HepG2 (cell line): ENCODE results near the gene ZFP28. TPM values are rescaled to one million over a fixed set of nuclear protein-coding genes. Genes with fewer than 3 reads are reported as not detected.

Source experiments
- IRF1 ChIP-seq: sonication (generic); formaldehyde crosslinking; IDR thresholded peaks from 2 replicates; pipeline ENCODE4 v1.4.0; 2020; ENCODE audit warnings: low read depth, mild to moderate bottlenecking, missing genetic modification reagents
- MAZ ChIP-seq, 2 experiments: sonication (generic) in 1 of 2; formaldehyde crosslinking in 1 of 2; IDR thresholded peaks; 2 replicates each; pipeline versions ENCODE4 v1.5.0 to v1.6.1; 2012 to 2020; ENCODE audit warnings: low read depth in 2 of 2, mild to moderate bottlenecking in 2 of 2, borderline replicate concordance in 1 of 2, improper control_type of control experiment in 1 of 2, low read length in 1 of 2, missing genetic modification reagents in 1 of 2, moderate library complexity in 1 of 2
- MEIS1 ChIP-seq: sonication (generic); formaldehyde crosslinking; IDR thresholded peaks from 2 replicates; pipeline ENCODE4 v1.9.0; 2021; ENCODE audit warnings: mild to moderate bottlenecking, missing genetic modification reagents, moderate library complexity, borderline replicate concordance
- ZKSCAN5 ChIP-seq: sonication (generic); formaldehyde crosslinking; IDR thresholded peaks from 2 replicates; pipeline ENCODE4 v1.5.1; 2020; ENCODE audit warnings: mild to moderate bottlenecking, missing genetic modification reagents
- ZNF276 ChIP-seq: sonication (generic); formaldehyde crosslinking; IDR thresholded peaks from 2 replicates; pipeline ENCODE4 v1.4.0; 2020; ENCODE audit warnings: mild to moderate bottlenecking, low read depth, missing genetic modification reagents
- ZNF33B ChIP-seq: sonication (generic); formaldehyde crosslinking; IDR thresholded peaks from 2 replicates; pipeline ENCODE4 v1.5.1; 2020; ENCODE audit warnings: mild to moderate bottlenecking, missing genetic modification reagents
- ZNF44 ChIP-seq: sonication (generic); formaldehyde crosslinking; IDR thresholded peaks from 2 replicates; pipeline ENCODE4 v1.5.1; 2020; ENCODE audit warnings: mild to moderate bottlenecking, missing genetic modification reagents
- ZNF513 ChIP-seq: sonication (generic); formaldehyde crosslinking; conservative IDR thresholded peaks from 2 replicates; pipeline ENCODE4 v1.5.0; 2020; ENCODE audit warnings: missing genetic modification reagents
- ZNF646 ChIP-seq: sonication (generic); formaldehyde crosslinking; IDR thresholded peaks from 2 replicates; pipeline ENCODE4 v1.9.0; 2021; ENCODE audit warnings: mild to moderate bottlenecking, missing genetic modification reagents
- polyA plus RNA-seq, 8 experiments: library from polyadenylated mRNA; depleted of rRNA in 3 of 8; stranded (reverse) in 7 of 8; unstranded in 1 of 8; fragments of >200 nt; fragmentation: Illumina TruSeq in 4 of 8; extraction: Trizol in 4 of 8; gene quantifications; 2 replicates each; pipeline versions ENCODE4 v1.2.1 to v1.2.3, GENCODE V29; 2011 to 2016; ENCODE audit warnings: low read depth in 4 of 8, missing spikeins in 1 of 8, mixed read lengths in 1 of 8; ENCODE audit not compliant: insufficient read depth in 1 of 8
- total RNA-seq, 5 experiments: library from RNA; depleted of rRNA; stranded (reverse); fragments of >200 nt; fragmentation: Illumina TruSeq; extraction: Trizol; gene quantifications; 2 replicates each; pipeline ENCODE4 v1.2.3, GENCODE V29; 2016; ENCODE audit warnings: low read depth in 1 of 5

ZFP28 gene
- total and polyA plus RNA-seq, 2 of the 13 experiments (the other 11 are each of a cell fraction or from before 2014, with no cell fraction given) = not detected

- TF ChIP-seq ZNF646 (CRISPR knock-in tag) = no peak
- no peak for TF ChIP-seq ZNF276
- TF ChIP-seq ZKSCAN5 (CRISPR knock-in tag) = no peak
- TF ChIP-seq ZNF33B (CRISPR knock-in tag) = no peak
- no peak for TF ChIP-seq ZNF44
- no peak for TF ChIP-seq MAZ (IDR thresholded peaks at IDR 0.05; ENCODE audit: borderline replicate concordance, low read depth, low read length)
- no peak for TF ChIP-seq MAZ (CRISPR knock-in tag; IDR thresholded peaks at IDR 0.05; ENCODE audit: low read depth)
- TF ChIP-seq IRF1 (CRISPR knock-in tag) = no peak
- TF ChIP-seq MEIS1 (CRISPR knock-in tag) = no peak
- no peak for TF ChIP-seq ZNF513
Measured at GRCh38 chr19:56508290-56508778, 30.4 kb upstream of the ZFP28 start (continued).
